OCI-LY3 (cell line): Measurements from ENCODE around the gene CDH4.

ENCODE experiments used
- EZH2phosphoT487 ChIP-seq: fragments of 200-600 bp; shearing (Covaris generic); IDR thresholded peaks from 2 replicates; pipeline ENCODE4 v1.6.1; 2018; ENCODE audit warnings: antibody characterized with exemption, mixed run types, low read depth
- TF ChIP-seq, protein P1 (sequence below): fragments of 200-600, 300-600 bp; sonication (generic); IDR thresholded peaks from 2 replicates; pipeline ENCODE4 v1.5.1; 2014; ENCODE audit warnings: antibody characterized with exemption, low read length, low read depth

DNA sequence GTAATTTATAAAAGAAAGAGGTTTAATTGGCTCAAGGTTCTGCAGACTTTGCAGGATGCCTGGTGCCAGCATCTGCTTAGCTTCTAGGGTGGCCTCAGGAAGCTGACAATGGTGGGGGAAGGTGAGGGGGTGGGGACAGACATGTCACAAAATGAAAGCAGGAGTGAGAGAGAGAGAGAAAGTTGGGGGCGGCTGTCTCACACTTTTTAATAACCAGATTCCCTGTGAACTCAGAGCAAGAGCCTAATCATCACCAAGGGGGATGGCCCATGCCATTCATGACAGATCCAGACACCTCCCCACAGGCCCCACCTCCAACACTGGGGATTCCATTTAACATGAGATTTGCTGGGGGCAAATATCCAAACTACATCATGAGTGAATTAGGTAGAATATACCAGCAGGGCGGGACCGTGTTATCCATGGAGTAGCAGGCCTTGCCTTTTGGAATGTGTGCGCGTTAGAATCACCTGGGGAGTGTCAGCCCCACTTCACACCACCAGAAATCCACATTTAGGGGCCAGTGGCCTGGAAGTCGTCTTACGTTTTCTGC lies 258.8 kb downstream of the CDH4 start:
- TF ChIP-seq, protein P1, sequence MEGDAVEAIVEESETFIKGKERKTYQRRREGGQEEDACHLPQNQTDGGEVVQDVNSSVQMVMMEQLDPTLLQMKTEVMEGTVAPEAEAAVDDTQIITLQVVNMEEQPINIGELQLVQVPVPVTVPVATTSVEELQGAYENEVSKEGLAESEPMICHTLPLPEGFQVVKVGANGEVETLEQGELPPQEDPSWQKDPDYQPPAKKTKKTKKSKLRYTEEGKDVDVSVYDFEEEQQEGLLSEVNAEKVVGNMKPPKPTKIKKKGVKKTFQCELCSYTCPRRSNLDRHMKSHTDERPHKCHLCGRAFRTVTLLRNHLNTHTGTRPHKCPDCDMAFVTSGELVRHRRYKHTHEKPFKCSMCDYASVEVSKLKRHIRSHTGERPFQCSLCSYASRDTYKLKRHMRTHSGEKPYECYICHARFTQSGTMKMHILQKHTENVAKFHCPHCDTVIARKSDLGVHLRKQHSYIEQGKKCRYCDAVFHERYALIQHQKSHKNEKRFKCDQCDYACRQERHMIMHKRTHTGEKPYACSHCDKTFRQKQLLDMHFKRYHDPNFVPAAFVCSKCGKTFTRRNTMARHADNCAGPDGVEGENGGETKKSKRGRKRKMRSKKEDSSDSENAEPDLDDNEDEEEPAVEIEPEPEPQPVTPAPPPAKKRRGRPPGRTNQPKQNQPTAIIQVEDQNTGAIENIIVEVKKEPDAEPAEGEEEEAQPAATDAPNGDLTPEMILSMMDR, result no peak
- TF ChIP-seq EZH2phosphoT487, result no peak
